Liver (tissue), 9 donors: ENCODE results near the gene JPH3. TPM values are rescaled to one million over a fixed set of nuclear protein-coding genes. Genes with fewer than 3 reads are reported as not detected.

Source experiments
- DNase-seq: peaks from one replicate; pipeline ENCODE4 v3.0.0-alpha.2; 2017; ENCODE audit warnings: low spot score
- H3K27ac ChIP-seq, 2 donors: one replicate each; pipeline ENCODE4 v1.7.0; 2013; ENCODE audit warnings: inconsistent platforms in 2 of 2, low read length in 2 of 2, control low read depth in 1 of 2, low read depth in 1 of 2, mild to moderate bottlenecking in 1 of 2
- H3K27me3 ChIP-seq, 4 donors: one replicate each; pipeline versions ENCODE4 v1.6.1 to v1.7.0; 2013; ENCODE audit warnings: low read length in 3 of 4, inconsistent platforms in 1 of 4, mild to moderate bottlenecking in 1 of 4, moderate library complexity in 1 of 4; ENCODE audit not compliant: control insufficient read depth in 4 of 4, insufficient read depth in 4 of 4
- H3K36me3 ChIP-seq, 4 donors: one replicate each; pipeline versions ENCODE4 v1.6.1 to v1.7.0; 2013; ENCODE audit warnings: low read length in 3 of 4, mild to moderate bottlenecking in 3 of 4, low read depth in 1 of 4, moderate library complexity in 1 of 4; ENCODE audit not compliant: control insufficient read depth in 4 of 4, insufficient read depth in 3 of 4
- H3K4me1 ChIP-seq, 4 donors: one replicate each; pipeline versions ENCODE4 v1.6.1 to v1.7.0; 2013; ENCODE audit warnings: low read length in 3 of 4, mild to moderate bottlenecking in 3 of 4, moderate library complexity in 1 of 4; ENCODE audit not compliant: control insufficient read depth in 4 of 4, insufficient read depth in 4 of 4
- H3K4me3 ChIP-seq, 3 donors: one replicate each; pipeline versions ENCODE4 v1.6.1 to v1.7.0; 2013; ENCODE audit warnings: low read length in 3 of 3, control low read depth in 1 of 3, low read depth in 1 of 3, mild to moderate bottlenecking in 1 of 3
- H3K9ac ChIP-seq, 2 donors: one replicate each; pipeline ENCODE4 v1.7.0; 2013; ENCODE audit warnings: low read length in 2 of 2, mild to moderate bottlenecking in 2 of 2, moderate library complexity in 2 of 2, control low read depth in 1 of 2, low read depth in 1 of 2
- H3K9me3 ChIP-seq, 4 donors: one replicate each; pipeline versions ENCODE4 v1.6.1 to v1.7.0; 2013; ENCODE audit warnings: low read length in 3 of 4; ENCODE audit not compliant: control insufficient read depth in 4 of 4
- ATF3 ChIP-seq: IDR thresholded peaks from 2 replicates; pipeline ENCODE4 v1.6.1; 2016; ENCODE audit warnings: antibody characterized with exemption
- EGR1 ChIP-seq, 2 donors: IDR thresholded peaks; 2 replicates each; pipeline ENCODE4 v1.6.1; 2016 to 2018; ENCODE audit warnings: antibody characterized with exemption in 2 of 2, low read depth in 2 of 2
- FOXA1 ChIP-seq: IDR thresholded peaks from 2 replicates; pipeline ENCODE4 v1.6.1; 2016; ENCODE audit warnings: antibody characterized with exemption
- FOXA2 ChIP-seq: IDR thresholded peaks from 2 replicates; pipeline ENCODE4 v1.6.1; 2016; ENCODE audit warnings: antibody characterized with exemption
- GABPA ChIP-seq, 2 donors: IDR thresholded peaks in 1 of 2; conservative IDR thresholded peaks in 1 of 2; 2 replicates each; pipeline ENCODE4 v1.6.1; 2016; ENCODE audit warnings: antibody characterized with exemption in 2 of 2, mild to moderate bottlenecking in 1 of 2, moderate library complexity in 1 of 2
- HNF4G ChIP-seq: IDR thresholded peaks from 2 replicates; pipeline ENCODE4 v1.6.1; 2016; ENCODE audit warnings: antibody characterized with exemption
- JUND ChIP-seq, 2 donors: IDR thresholded peaks; 2 replicates each; pipeline ENCODE4 v1.6.1; 2016; ENCODE audit warnings: antibody characterized with exemption in 2 of 2
- NR2F2 ChIP-seq: IDR thresholded peaks from 2 replicates; pipeline ENCODE4 v1.6.1; 2016; ENCODE audit warnings: antibody characterized with exemption
- RAD21 ChIP-seq, 2 donors: IDR thresholded peaks; 2 replicates each; pipeline ENCODE4 v1.6.1; 2016; ENCODE audit warnings: antibody characterized with exemption in 2 of 2, mild to moderate bottlenecking in 2 of 2
- REST ChIP-seq: IDR thresholded peaks from 2 replicates; pipeline ENCODE4 v1.6.1; 2016; ENCODE audit warnings: antibody characterized with exemption, mild to moderate bottlenecking
- RXRA ChIP-seq, 2 donors: IDR thresholded peaks; 2 replicates each; pipeline ENCODE4 v1.6.1; 2017 to 2018; ENCODE audit warnings: antibody characterized with exemption in 2 of 2, mild to moderate bottlenecking in 1 of 2
- TAF1 ChIP-seq: conservative IDR thresholded peaks from 2 replicates; pipeline ENCODE4 v1.6.1; 2016; ENCODE audit warnings: antibody characterized with exemption, mild to moderate bottlenecking
- YY1 ChIP-seq: IDR thresholded peaks from 2 replicates; pipeline ENCODE4 v1.6.1; 2016; ENCODE audit warnings: antibody characterized with exemption, mild to moderate bottlenecking
- WGBS: extraction: QIAGEN DNeasy Blood & Tissue Kit; methylation state at CpG from one replicate; pipeline ENCODE4 v1.1.7; 2013; 5-methylcytosine and 5-hydroxymethylcytosine counted together
- polyA plus RNA-seq, 2 donors: library from polyadenylated mRNA; stranded (reverse) in 1 of 2; unstranded in 1 of 2; fragments of 200-250 nt in 1 of 2; fragments of >200 nt in 1 of 2; fragmentation: Nextera tagmentation in 1 of 2; extraction: Ambion mirVana in 1 of 2; gene quantifications; one replicate each; pipeline versions ENCODE4 v1.2.1 to v1.2.3, GENCODE V29; 2013 to 2015
- total RNA-seq, 2 donors: library from RNA; depleted of rRNA; stranded (reverse); fragments of >200 nt; gene quantifications; one replicate each; pipeline ENCODE4 v1.2.3, GENCODE V29; 2014
- TF ChIP-seq, protein P1 (sequence below): IDR thresholded peaks from 2 replicates; pipeline ENCODE4 v1.6.1; 2016; ENCODE audit warnings: antibody characterized with exemption
- TF ChIP-seq, protein P2 (sequence below): IDR thresholded peaks from 2 replicates; pipeline ENCODE4 v1.6.1; 2016; ENCODE audit warnings: antibody characterized with exemption
- donor health status: healthy.
- donor health status: healthy.
- donor health status: healthy.
- donor health status: healthy.
- donor health status: healthy.

JPH3 gene
- total and polyA plus RNA-seq, 4 donors = under 0.01 to 0.09 (median 0.04) TPM

DNA sequence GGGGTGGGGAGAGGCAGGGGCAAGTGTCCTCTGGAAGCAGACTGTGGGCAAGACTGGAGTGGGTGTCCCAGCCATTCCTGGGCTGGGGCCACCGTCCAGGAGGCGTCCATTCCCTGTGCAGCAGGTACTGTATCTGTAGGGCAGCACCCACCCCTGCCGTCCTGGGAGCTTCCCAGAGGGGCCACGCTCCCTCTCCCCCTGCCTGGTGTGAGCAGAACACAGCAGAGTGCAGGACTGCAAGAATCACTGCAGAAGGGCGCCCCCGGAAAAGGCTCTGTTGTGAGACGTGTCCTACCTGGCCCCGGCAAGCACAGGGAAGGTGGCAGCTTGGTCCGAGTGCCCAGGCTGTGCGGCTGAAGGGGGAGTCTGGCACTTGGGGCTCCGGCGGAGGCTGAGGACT lies 93.2 kb downstream of the JPH3 start (continued):
- TF ChIP-seq EGR1 (IDR thresholded peaks at IDR 0.05; ENCODE audit: low read depth in 2 of 2) (no peak), HNF4G (no peak), RXRA (IDR thresholded peaks at IDR 0.05) (no peak), ATF3 (no peak), RAD21 (IDR thresholded peaks at IDR 0.05) (no peak), GABPA (IDR thresholded peaks at IDR 0.05 in 1 of 2, conservative IDR thresholded peaks at IDR 0.05 in 1 of 2) (no peak), FOXA2 (no peak)

GRCh38 chr16:87696726-87697125 lies 94.4 kb downstream of the JPH3 start:
- WGBS = 93% methylated on average over 18 of the region's 18 CpGs
- TF ChIP-seq NR2F2 = no peak
- DNase-seq = no peak

GRCh38 chr16:87697256-87697655 lies 94.9 kb downstream of the JPH3 start:
- DNase-seq = no peak
- 97% methylated on average over 21 of the region's 21 CpGs for WGBS

More at GRCh38 chr16:87696726-87697125, 94.4 kb downstream of the JPH3 start:
- H3K27me3 ChIP-seq = no peaks in the 10 kb centered on the region
- no peaks in the 10 kb centered on the region for H3K4me1 ChIP-seq
- H3K9me3 ChIP-seq = no peaks in the 10 kb centered on the region
- H3K4me3 ChIP-seq = no peak overlapping the region
- no peak overlapping the region for H3K27ac ChIP-seq
- H3K36me3 ChIP-seq = peaks cover 0 to 7% (median 3%) of the 10 kb centered on the region in 4 donors
- H3K9ac ChIP-seq = no peak overlapping the region

More at GRCh38 chr16:87697256-87697655, 94.9 kb downstream of the JPH3 start:
- H3K9ac ChIP-seq = no peak overlapping the region
- no peaks in the 10 kb centered on the region for H3K9me3 ChIP-seq
- H3K4me1 ChIP-seq = peaks cover 0 to under 1% (median 0%) of the 10 kb centered on the region in 4 donors
- TF ChIP-seq JUND (IDR thresholded peaks at IDR 0.05) (no peak), FOXA1 (no peak), FOXA2 (no peak), TAF1 (no peak), HNF4G (no peak), YY1 (no peak), REST (no peak)
- TF ChIP-seq, protein P1, sequence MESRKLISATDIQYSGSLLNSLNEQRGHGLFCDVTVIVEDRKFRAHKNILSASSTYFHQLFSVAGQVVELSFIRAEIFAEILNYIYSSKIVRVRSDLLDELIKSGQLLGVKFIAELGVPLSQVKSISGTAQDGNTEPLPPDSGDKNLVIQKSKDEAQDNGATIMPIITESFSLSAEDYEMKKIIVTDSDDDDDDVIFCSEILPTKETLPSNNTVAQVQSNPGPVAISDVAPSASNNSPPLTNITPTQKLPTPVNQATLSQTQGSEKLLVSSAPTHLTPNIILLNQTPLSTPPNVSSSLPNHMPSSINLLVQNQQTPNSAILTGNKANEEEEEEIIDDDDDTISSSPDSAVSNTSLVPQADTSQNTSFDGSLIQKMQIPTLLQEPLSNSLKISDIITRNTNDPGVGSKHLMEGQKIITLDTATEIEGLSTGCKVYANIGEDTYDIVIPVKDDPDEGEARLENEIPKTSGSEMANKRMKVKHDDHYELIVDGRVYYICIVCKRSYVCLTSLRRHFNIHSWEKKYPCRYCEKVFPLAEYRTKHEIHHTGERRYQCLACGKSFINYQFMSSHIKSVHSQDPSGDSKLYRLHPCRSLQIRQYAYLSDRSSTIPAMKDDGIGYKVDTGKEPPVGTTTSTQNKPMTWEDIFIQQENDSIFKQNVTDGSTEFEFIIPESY = no peak
- TF ChIP-seq, protein P2, sequence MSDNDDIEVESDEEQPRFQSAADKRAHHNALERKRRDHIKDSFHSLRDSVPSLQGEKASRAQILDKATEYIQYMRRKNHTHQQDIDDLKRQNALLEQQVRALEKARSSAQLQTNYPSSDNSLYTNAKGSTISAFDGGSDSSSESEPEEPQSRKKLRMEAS = no peak
- peaks cover 0 to 7% (median 3%) of the 10 kb centered on the region in 4 donors for H3K36me3 ChIP-seq
- no peaks in the 10 kb centered on the region for H3K27me3 ChIP-seq
- H3K4me3 ChIP-seq = no peak overlapping the region
- no peak overlapping the region for H3K27ac ChIP-seq
